Kidney epithelial cell (primary cell): ENCODE measurements around the gene TRAF2. TPM values are rescaled to one million over a fixed set of nuclear protein-coding genes. Genes with fewer than 3 reads are reported as not detected.

Experiments used
- DNase-seq: peaks from one replicate; pipeline ENCODE4 v3.0.0-alpha.2; 2010; ENCODE audit warnings: low read depth
- H3K27me3 ChIP-seq: 2 replicates; pipeline ENCODE4 v1.6.0; 2011; ENCODE audit warnings: low read length; ENCODE audit not compliant: control insufficient read depth, insufficient read depth
- H3K36me3 ChIP-seq: 2 replicates; pipeline ENCODE4 v1.5.1; 2011; ENCODE audit warnings: low read length; ENCODE audit not compliant: control insufficient read depth, insufficient read depth
- H3K4me3 ChIP-seq: 2 replicates; pipeline ENCODE4 v1.5.1; 2011; ENCODE audit warnings: low read depth, mild to moderate bottlenecking, control low read depth, low read length
- CTCF ChIP-seq: IDR thresholded peaks from 2 replicates; pipeline ENCODE4 v1.5.1; 2011; ENCODE audit warnings: mild to moderate bottlenecking, moderate library complexity, low read length, control low read depth, inconsistent platforms; ENCODE audit not compliant: insufficient read depth, poor library complexity, severe bottlenecking
- total RNA-seq: library from RNA; depleted of rRNA; stranded (reverse); fragments of >200 nt; gene quantifications from 2 replicates; pipeline ENCODE4 v1.2.3, GENCODE V29; 2015

Gene TRAF2
- total RNA-seq, 1 donor from 2014 or later = 17.5 TPM

GRCh38 chr9:136858844-136859757 lies 27.2 kb upstream of the TRAF2 start:
- TF ChIP-seq CTCF = no peak
- no peak for DNase-seq

GRCh38 chr9:136860529-136860928 lies 25.8 kb upstream of the TRAF2 start:
- Histone ChIP-seq H3K4me3 (no peak overlapping the region), H3K27me3 (no peaks in the 10 kb centered on the region), H3K36me3 (no peaks in the 10 kb centered on the region)
- no peak for DNase-seq
- no peak for TF ChIP-seq CTCF

More at GRCh38 chr9:136858844-136859757, 27.2 kb upstream of the TRAF2 start:
- H3K4me3 ChIP-seq = no peak overlapping the region
- H3K36me3 ChIP-seq = no peaks in the 10 kb centered on the region
- no peaks in the 10 kb centered on the region for H3K27me3 ChIP-seq

- H3K27me3 ChIP-seq = no peaks in the 10 kb centered on the region
- H3K4me3 ChIP-seq = no peak overlapping the region
- DNase-seq = no peak
- H3K36me3 ChIP-seq = no peaks in the 10 kb centered on the region
- TF ChIP-seq CTCF = no peak
Observed at GRCh38 chr9:136860933-136861873, 25.1 kb upstream of the TRAF2 start.

GRCh38 chr9:136861874-136862457 lies 24.4 kb upstream of the TRAF2 start:
- DNase-seq = no peak
- Histone ChIP-seq H3K36me3 (no peaks in the 10 kb centered on the region), H3K27me3 (no peaks in the 10 kb centered on the region), H3K4me3 (no peak overlapping the region)
- no peak for TF ChIP-seq CTCF

- no peak for TF ChIP-seq CTCF
- no peak for DNase-seq
- Histone ChIP-seq H3K4me3 (no peak overlapping the region), H3K27me3 (no peaks in the 10 kb centered on the region), H3K36me3 (no peaks in the 10 kb centered on the region)
Observed at GRCh38 chr9:136862849-136863622, 23.3 kb upstream of the TRAF2 start.
